A549 (cell line): ENCODE data around the gene TAL2.

Source experiments
- ATOH8 ChIP-seq: fragments of 250-450 bp; sonication (Bioruptor Pico); IDR thresholded peaks from 2 replicates; pipeline ENCODE4 v1.5.0; 2020; ENCODE audit warnings: low read depth, mild to moderate bottlenecking, moderate library complexity
- BHLHE40 ChIP-seq: IDR thresholded peaks from 2 replicates; pipeline ENCODE4 v1.6.1; 2012; ENCODE audit warnings: low read depth, low read length, inconsistent platforms
- CTCF ChIP-seq: fragments of >200 bp; sonication (Bioruptor Twin); formaldehyde crosslinking; IDR thresholded peaks from 3 replicates; pipeline ENCODE4 v1.5.1; 2016
- EP300 ChIP-seq, 2 experiments: fragments of >200 bp; sonication (Bioruptor Twin); formaldehyde crosslinking; IDR thresholded peaks; 2 replicates in 1 of 2; 3 replicates in 1 of 2; pipeline ENCODE4 v1.6.1; 2016 to 2017
- HMGXB4 ChIP-seq: fragments of 250-450 bp; sonication (Bioruptor Pico); IDR thresholded peaks from 2 replicates; pipeline ENCODE4 v1.5.0; 2021; ENCODE audit warnings: mild to moderate bottlenecking, moderate library complexity, borderline replicate concordance
- MAFK ChIP-seq: fragments of 450-650 bp; IDR thresholded peaks from 2 replicates; pipeline ENCODE4 v1.6.1; 2014; ENCODE audit not compliant: partially characterized antibody
- PBX3 ChIP-seq: IDR thresholded peaks from 2 replicates; pipeline ENCODE4 v1.6.1; 2012
- POLR2A ChIP-seq: IDR thresholded peaks from 2 replicates; pipeline ENCODE4 v1.6.1; 2012; ENCODE audit warnings: mild to moderate bottlenecking, low read length
- RFX5 ChIP-seq: fragments of 450-650 bp; IDR thresholded peaks from 2 replicates; pipeline ENCODE4 v1.7.1; 2014; ENCODE audit warnings: antibody characterized with exemption, mild to moderate bottlenecking, moderate library complexity
- SMC3 ChIP-seq: fragments of >200 bp; sonication (Bioruptor Twin); formaldehyde crosslinking; IDR thresholded peaks from 3 replicates; pipeline ENCODE4 v1.6.1; 2018; ENCODE audit warnings: inconsistent platforms

GRCh38 chr9:105690742-105691141 lies 28.5 kb downstream of the TAL2 start:
- TF ChIP-seq PBX3 (no peak), RFX5 (no peak), EP300 (IDR thresholded peaks at IDR 0.05) (no peak), CTCF (peak; percentile 52), HMGXB4 (CRISPR knock-in tag) (no peak), POLR2A (no peak), BHLHE40 (no peak), SMC3 (no peak), ATOH8 (no peak), MAFK (no peak)
